Transverse colon (tissue), 4 donors: ENCODE measurements around the gene WBP11. TPM values are rescaled to one million over a fixed set of nuclear protein-coding genes. Genes with fewer than 3 reads are reported as not detected.

Experiments
- DNase-seq: peaks from one replicate; pipeline ENCODE4 v3.0.0-alpha.2; 2019
- H3K27ac ChIP-seq, 4 donors: fragments of 200-600 bp; sonication (generic); 2 replicates each; pipeline ENCODE4 v1.5.1; 2016 to 2018; ENCODE audit warnings: inconsistent platforms in 4 of 4
- H3K27me3 ChIP-seq: fragments of 200-600 bp; sonication (generic); 2 replicates; pipeline ENCODE4 v1.5.1; 2017; ENCODE audit warnings: inconsistent platforms
- H3K36me3 ChIP-seq, 4 donors: fragments of 200-600 bp; sonication (generic); 2 replicates each; pipeline ENCODE4 v1.5.1; 2017 to 2019; ENCODE audit warnings: inconsistent platforms in 4 of 4
- H3K4me1 ChIP-seq, 4 donors: fragments of 200-600 bp; sonication (generic); 2 replicates each; pipeline ENCODE4 v1.5.1; 2017 to 2020; ENCODE audit warnings: inconsistent platforms in 4 of 4
- H3K4me3 ChIP-seq, 4 donors: fragments of 200-600 bp; sonication (generic); 1 replicate in 1 of 4; 2 replicates in 3 of 4; pipeline versions ENCODE4 v1.5.1 to v1.6.1; 2017 to 2019; ENCODE audit warnings: inconsistent platforms in 4 of 4
- H3K9me3 ChIP-seq, 2 donors: fragments of 200-600 bp; sonication (generic); 2 replicates each; pipeline ENCODE4 v1.5.1; 2017 to 2019; ENCODE audit warnings: inconsistent platforms in 2 of 2
- CTCF ChIP-seq, 5 experiments: fragments of 200-600 bp in 3 of 5; fragments of 450-650 bp in 2 of 5; sonication (generic) in 3 of 5; IDR thresholded peaks; 1 replicate in 2 of 5; 2 replicates in 3 of 5; pipeline ENCODE4 v1.5.1; 2016 to 2017; ENCODE audit warnings: antibody characterized with exemption in 5 of 5, inconsistent platforms in 3 of 5, mild to moderate bottlenecking in 2 of 5, moderate library complexity in 1 of 5
- EP300 ChIP-seq: sonication (generic); formaldehyde crosslinking; IDR thresholded peaks from one replicate; pipeline ENCODE4 v1.6.1; 2017; ENCODE audit warnings: antibody characterized with exemption, low read depth
- POLR2A ChIP-seq: fragments of 450-650 bp; IDR thresholded peaks from one replicate; pipeline ENCODE4 v1.6.1; 2016; ENCODE audit warnings: antibody characterized with exemption, mild to moderate bottlenecking, moderate library complexity
- POLR2AphosphoS5 ChIP-seq, 3 donors: sonication (generic); formaldehyde crosslinking; IDR thresholded peaks; one replicate each; pipeline ENCODE4 v1.6.1; 2016; ENCODE audit warnings: antibody characterized with exemption in 3 of 3
- WGBS, 2 donors: methylation state at CpG; one replicate each; pipeline ENCODE4 v1.1.5; 2018; ENCODE audit warnings: low coverage in 1 of 2; 5-methylcytosine and 5-hydroxymethylcytosine counted together
- in situ Hi-C, 4 donors: fragments of 200-750 bp; cut with MboI; loops; one replicate each; pipeline versions ENCODE4 v1.15.0 to v1.15.1; 2017; ENCODE audit warnings: low sequenced_read_pairs in 3 of 4, low pct_ligation_motif_present in 1 of 4, low pct_unique_long_range_greater_than_20kb in 1 of 4
- intact Hi-C: fragments of 100-400 bp; cut with DNase I; formaldehyde crosslinking; loops from one replicate; pipeline ENCODE4 v1.15.1; 2023; ENCODE audit warnings: low total_unique reads
- total RNA-seq, 4 donors: library from RNA; depleted of rRNA; stranded (reverse); fragments of >200 nt; gene quantifications; one replicate each; pipeline ENCODE4 v1.1.0, GENCODE V29; 2016

The WBP11 gene
- 10 to 100 TPM in 2 of 4 donors, 1 to 10 TPM in 2; 7.4 to 19.4 (median 11.6) TPM for total RNA-seq

- in situ Hi-C loops (no loop called here), intact Hi-C loops (no loop called here)
- DNase-seq, result peak; percentile 95
- H3K4me1 ChIP-seq, result peaks cover 11 to 30% (median 18%) of the 10 kb centered on the region in 4 donors
- H3K36me3 ChIP-seq, result peaks cover 0 to 12% (median 5%) of the 10 kb centered on the region in 4 donors
- TF ChIP-seq POLR2A, result peak; percentile 70
- TF ChIP-seq POLR2AphosphoS5 (IDR thresholded peaks at IDR 0.05), result peak; percentile 78 to 87 (median 86)
- no peak for TF ChIP-seq EP300
- no peak for TF ChIP-seq CTCF (IDR thresholded peaks at IDR 0.05)
- peak within 1 kb of the TSS; percentile 60 to 99 (median 88) for H3K4me3 ChIP-seq
- H3K27ac ChIP-seq, result peak within 1 kb of the TSS; percentile 91 to 97 (median 92)
- 0 to 1% methylated on average over 22 to 50 of the region's 50 CpGs for WGBS, 2 donors
- H3K27me3 ChIP-seq, result no peaks in the 10 kb centered on the region
- no peaks in the 10 kb centered on the region for H3K9me3 ChIP-seq
These were observed at the start of gene WBP11, which contains the start of gene C12orf60 for GRCh38 chr12:14803011-14803829. TSS of gene WBP11 (minus strand) at chr12:14803478. CDS start at chr12:14801383, 2,095 bp downstream. TSS of gene C12orf60 (plus strand) at chr12:14803670. CDS start at chr12:14822936, 19,266 bp downstream.

- peaks cover 0 to 4% (median 0%) of the 10 kb centered on the region in 4 donors for H3K4me1 ChIP-seq
- H3K27ac ChIP-seq, result no peak overlapping the region
- in situ Hi-C loops, result no loop called here
- TF ChIP-seq CTCF (IDR thresholded peaks at IDR 0.05) (no peak), EP300 (no peak), POLR2AphosphoS5 (IDR thresholded peaks at IDR 0.05) (no peak)
- DNase-seq, result no peak
- H3K27me3 ChIP-seq, result no peaks in the 10 kb centered on the region
- H3K9me3 ChIP-seq, result no peaks in the 10 kb centered on the region
- intact Hi-C loops, result loop anchor here (5.0 kb wide), 1 partner anchor 134 kb away; no protein-coding TSS in a partner anchor
- H3K4me3 ChIP-seq, result no peak overlapping the region
- no peaks in the 10 kb centered on the region for H3K36me3 ChIP-seq
These were observed 49.6 kb upstream of the WBP11 start for GRCh38 chr12:14852880-14853279.

- H3K27me3 ChIP-seq, result no peaks in the 10 kb centered on the region
- intact Hi-C loops (loop anchor here (5.0 kb wide), 1 partner anchor 136 kb away; no protein-coding TSS in a partner anchor), in situ Hi-C loops (no loop called here)
- 0 to 100% methylated on average over 1 of the region's 1 CpG for WGBS, 2 donors
- no peak overlapping the region for H3K4me3 ChIP-seq
- H3K27ac ChIP-seq, result no peak overlapping the region
- no peak for DNase-seq
- no peaks in the 10 kb centered on the region for H3K9me3 ChIP-seq
- TF ChIP-seq POLR2A, result no peak
- TF ChIP-seq CTCF (IDR thresholded peaks at IDR 0.05), result no peak
- no peak for TF ChIP-seq POLR2AphosphoS5 (IDR thresholded peaks at IDR 0.05)
- TF ChIP-seq EP300, result no peak
- no peaks in the 10 kb centered on the region for H3K36me3 ChIP-seq
- peaks cover 0 to 15% (median 6%) of the 10 kb centered on the region in 4 donors for H3K4me1 ChIP-seq
These were observed 47.8 kb upstream of the WBP11 start for GRCh38 chr12:14850929-14851663.

- no peaks in the 10 kb centered on the region for H3K9me3 ChIP-seq
- DNase-seq, result no peak
- H3K36me3 ChIP-seq, result no peaks in the 10 kb centered on the region
- in situ Hi-C loops, result loop anchor here (5.0 to 25.0 kb wide), 4 partner anchors 148 to 663 kb away; partner anchors contain the start of gene RERG (in 2 of the 4)
- TF ChIP-seq POLR2AphosphoS5 (IDR thresholded peaks at IDR 0.05) (peak in 2 of 3 donors; percentile 10 to 44), EP300 (no peak), POLR2A (no peak), CTCF (IDR thresholded peaks at IDR 0.05) (no peak)
- H3K27me3 ChIP-seq, result no peaks in the 10 kb centered on the region
- whole genome bisulfite sequencing, 2 donors, result 66 to 71% methylated on average over 1 to 2 of the region's 2 CpGs
- H3K27ac ChIP-seq, result no peak overlapping the region
- H3K4me3 ChIP-seq, result no peak overlapping the region
- H3K4me1 ChIP-seq, result peaks cover 0 to 20% (median 10%) of the 10 kb centered on the region in 4 donors
- intact Hi-C loops, result loop anchor here (5.0 to 10.0 kb wide), 3 partner anchors 138 to 295 kb away; no protein-coding TSS in a partner anchor
These were observed 46.4 kb upstream of the WBP11 start for GRCh38 chr12:14849661-14850060.
